ENCODE results near the gene IGHMBP2. TPM values are rescaled to one million over a fixed set of nuclear protein-coding genes. Genes with fewer than 3 reads are reported as not detected.

Gene IGHMBP2
- total RNA-seq, 5 donors from 2014 or later (not counting 1 experiment from before 2014, with no cell fraction given): 33.5 to 59.8 (median 37.0) TPM

GRCh38 chr11:68870470-68870869 lies 33.2 kb upstream of the IGHMBP2 start:
- Mint-ChIP-seq H3K4me3 (peak overlapping the region; percentile 72 to 77 (median 76)), H3K9me3 (no peaks in the 10 kb centered on the region), H3K4me1 (peaks cover 11 to 14% (median 13%) of the 10 kb centered on the region in 3 donors), H3K27ac (no peak overlapping the region), H3K36me3 (no peaks in the 10 kb centered on the region), H3K27me3 (peaks cover 11 to 23% of the 10 kb centered on the region in 2 donors)
- H3K36me3 ChIP-seq (ENCODE audit: control insufficient read depth in 2 of 2, extremely low read depth in 1 of 2, insufficient read depth in 1 of 2, low read length in 1 of 2): no peaks in the 10 kb centered on the region
- no peaks in the 10 kb centered on the region for H3K9me3 ChIP-seq
- POLR2A ChIA-PET: no interaction called here
- WGBS (ENCODE audit: insufficient coverage): 74% methylated on average over 7 of the region's 9 CpGs
- DNase-seq: no peak
- no peak overlapping the region for H3K4me3 ChIP-seq (ENCODE audit: control insufficient read depth in 1 of 2, extremely low read depth in 1 of 2, low read length in 1 of 2)
- CTCF ChIA-PET: no interaction called here
- H3K27ac ChIP-seq (ENCODE audit: low read length): no peak overlapping the region
- no peak for ATAC-seq (replicated peaks in 1 of 4)
- peaks cover 0 to 8% of the 10 kb centered on the region in 2 experiments for H3K4me1 ChIP-seq (ENCODE audit: control insufficient read depth in 1 of 2, extremely low read depth in 1 of 2, insufficient read depth in 2 of 2, low read length in 2 of 2)
- peaks cover 0 to 29% of the 10 kb centered on the region in 2 experiments for H3K27me3 ChIP-seq (replicated peaks in 1 of 2; ENCODE audit: control insufficient read depth in 2 of 2, extremely low read depth in 1 of 2, insufficient read depth in 2 of 2, low read length in 1 of 2)

- no peaks in the 10 kb centered on the region for H3K9me3 Mint-ChIP-seq
- Histone ChIP-seq H3K9me3 (no peaks in the 10 kb centered on the region), H3K36me3 (ENCODE audit: control insufficient read depth in 2 of 2, extremely low read depth in 1 of 2, insufficient read depth in 1 of 2, low read length in 1 of 2) (no peaks in the 10 kb centered on the region), H3K27me3 (replicated peaks in 1 of 2; ENCODE audit: control insufficient read depth in 2 of 2, extremely low read depth in 1 of 2, insufficient read depth in 2 of 2, low read length in 1 of 2) (peaks cover 0 to 26% of the 10 kb centered on the region in 2 experiments), H3K27ac (ENCODE audit: low read length) (no peak overlapping the region), H3K4me3 (ENCODE audit: control insufficient read depth in 1 of 2, extremely low read depth in 1 of 2, low read length in 1 of 2) (no peak overlapping the region), H3K4me1 (ENCODE audit: control insufficient read depth in 1 of 2, extremely low read depth in 1 of 2, insufficient read depth in 2 of 2, low read length in 2 of 2) (peaks cover 0 to 8% of the 10 kb centered on the region in 2 experiments)
- ChIA-PET CTCF (no interaction called here), POLR2A (no interaction called here)
- peaks cover 11 to 14% (median 13%) of the 10 kb centered on the region in 3 donors for H3K4me1 Mint-ChIP-seq
- no peak for DNase-seq
- no peaks in the 10 kb centered on the region for H3K36me3 Mint-ChIP-seq
- peaks cover 11 to 23% of the 10 kb centered on the region in 2 donors for H3K27me3 Mint-ChIP-seq
- no peak for ATAC-seq (replicated peaks in 1 of 4)
- 99% methylated on average over 8 of the region's 12 CpGs for WGBS (ENCODE audit: insufficient coverage)
- no peak overlapping the region for H3K4me3 Mint-ChIP-seq
- no peak overlapping the region for H3K27ac Mint-ChIP-seq
Measured at GRCh38 chr11:68872216-68873003, 31.3 kb upstream of the IGHMBP2 start.

DNA sequence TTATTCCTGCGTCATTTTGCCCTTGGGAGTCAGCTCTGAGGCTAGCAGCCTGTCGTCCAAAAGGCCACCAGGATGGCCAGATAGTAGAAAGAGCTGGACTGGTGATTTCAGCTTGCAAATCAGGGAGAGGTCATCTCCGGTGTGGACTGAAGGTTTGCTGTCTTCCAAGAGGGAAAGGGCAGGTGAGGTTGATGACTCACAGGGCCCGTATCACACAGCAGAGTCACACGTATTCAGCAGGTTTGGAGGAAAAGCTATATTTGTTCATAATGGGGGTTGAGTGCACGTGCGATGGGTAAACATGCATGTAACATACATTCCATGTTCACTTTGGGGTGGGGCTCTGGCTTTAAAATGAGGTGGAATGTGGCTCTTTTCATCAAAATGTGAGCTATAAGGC lies 25.7 kb upstream of the IGHMBP2 start:
- no peaks in the 10 kb centered on the region for H3K9me3 ChIP-seq
- H3K27ac ChIP-seq (ENCODE audit: low read length): no peak overlapping the region
- Mint-ChIP-seq H3K4me1 (no peaks in the 10 kb centered on the region), H3K36me3 (peaks cover 4% of the 10 kb centered on the region), H3K27me3 (no peaks in the 10 kb centered on the region), H3K9me3 (no peaks in the 10 kb centered on the region), H3K4me3 (no peak overlapping the region), H3K27ac (no peak overlapping the region)
- 100% methylated on average over 2 of the region's 7 CpGs for WGBS (ENCODE audit: insufficient coverage)
- peaks cover 0 to 4% of the 10 kb centered on the region in 2 experiments for H3K27me3 ChIP-seq (replicated peaks in 1 of 2; ENCODE audit: control insufficient read depth in 2 of 2, extremely low read depth in 1 of 2, insufficient read depth in 2 of 2, low read length in 1 of 2)
- H3K4me3 ChIP-seq (ENCODE audit: control insufficient read depth in 1 of 2, extremely low read depth in 1 of 2, low read length in 1 of 2): no peak overlapping the region
- ATAC-seq (replicated peaks in 1 of 4): no peak
- DNase-seq: no peak
- ChIA-PET CTCF (no interaction called here), POLR2A (no interaction called here)
- peaks cover 0 to 10% of the 10 kb centered on the region in 2 donors for H3K36me3 ChIP-seq (ENCODE audit: control insufficient read depth in 2 of 2, extremely low read depth in 1 of 2, insufficient read depth in 1 of 2, low read length in 1 of 2)
- no peaks in the 10 kb centered on the region for H3K4me1 ChIP-seq (ENCODE audit: control insufficient read depth in 1 of 2, extremely low read depth in 1 of 2, insufficient read depth in 2 of 2, low read length in 2 of 2)

- H3K9me3 Mint-ChIP-seq: no peaks in the 10 kb centered on the region
- Histone ChIP-seq H3K27me3 (replicated peaks in 1 of 2; ENCODE audit: control insufficient read depth in 2 of 2, extremely low read depth in 1 of 2, insufficient read depth in 2 of 2, low read length in 1 of 2) (no peaks in the 10 kb centered on the region), H3K4me1 (ENCODE audit: control insufficient read depth in 1 of 2, extremely low read depth in 1 of 2, insufficient read depth in 2 of 2, low read length in 2 of 2) (no peaks in the 10 kb centered on the region), H3K9me3 (no peaks in the 10 kb centered on the region), H3K36me3 (ENCODE audit: control insufficient read depth in 2 of 2, extremely low read depth in 1 of 2, insufficient read depth in 1 of 2, low read length in 1 of 2) (peaks cover 0 to 10% of the 10 kb centered on the region in 2 donors), H3K27ac (ENCODE audit: low read length) (no peak overlapping the region), H3K4me3 (ENCODE audit: control insufficient read depth in 1 of 2, extremely low read depth in 1 of 2, low read length in 1 of 2) (no peak overlapping the region)
- CTCF ChIA-PET: no interaction called here
- H3K4me1 Mint-ChIP-seq: no peaks in the 10 kb centered on the region
- H3K4me3 Mint-ChIP-seq: no peak overlapping the region
- no peak for ATAC-seq (replicated peaks in 1 of 4)
- H3K27ac Mint-ChIP-seq: no peak overlapping the region
- H3K27me3 Mint-ChIP-seq: no peaks in the 10 kb centered on the region
- DNase-seq: no peak
- H3K36me3 Mint-ChIP-seq: peaks cover 7% of the 10 kb centered on the region
- 92% methylated on average over 2 of the region's 5 CpGs for WGBS (ENCODE audit: insufficient coverage)
- POLR2A ChIA-PET: interaction anchor here in 1 of 2 donors (0.6 kb wide), 1 partner anchor 136 kb away, joined by 4 read pairs; no protein-coding TSS in a partner anchor
Measured at GRCh38 chr11:68880851-68881250, 22.8 kb upstream of the IGHMBP2 start.

- peaks cover 0 to 10% of the 10 kb centered on the region in 2 donors for H3K36me3 ChIP-seq (ENCODE audit: control insufficient read depth in 2 of 2, extremely low read depth in 1 of 2, insufficient read depth in 1 of 2, low read length in 1 of 2)
- H3K27ac ChIP-seq (ENCODE audit: low read length): no peak overlapping the region
- H3K4me1 ChIP-seq (ENCODE audit: control insufficient read depth in 1 of 2, extremely low read depth in 1 of 2, insufficient read depth in 2 of 2, low read length in 2 of 2): no peaks in the 10 kb centered on the region
- H3K36me3 Mint-ChIP-seq: peaks cover 7% of the 10 kb centered on the region
- H3K27me3 ChIP-seq (replicated peaks in 1 of 2; ENCODE audit: control insufficient read depth in 2 of 2, extremely low read depth in 1 of 2, insufficient read depth in 2 of 2, low read length in 1 of 2): no peaks in the 10 kb centered on the region
- H3K9me3 ChIP-seq: no peaks in the 10 kb centered on the region
- H3K4me3 Mint-ChIP-seq: no peak overlapping the region
- ATAC-seq (replicated peaks in 1 of 4) (no peak), DNase-seq (no peak)
- WGBS (ENCODE audit: insufficient coverage): 100% methylated on average over 1 of the region's 2 CpGs
- H3K9me3 Mint-ChIP-seq: no peaks in the 10 kb centered on the region
- no peaks in the 10 kb centered on the region for H3K27me3 Mint-ChIP-seq
- no peak overlapping the region for H3K27ac Mint-ChIP-seq
- H3K4me3 ChIP-seq (ENCODE audit: control insufficient read depth in 1 of 2, extremely low read depth in 1 of 2, low read length in 1 of 2): no peak overlapping the region
- H3K4me1 Mint-ChIP-seq: no peaks in the 10 kb centered on the region
- ChIA-PET POLR2A (interaction anchor here in 1 of 2 donors (0.6 kb wide), 1 partner anchor 137 kb away, joined by 4 read pairs; no protein-coding TSS in a partner anchor), CTCF (no interaction called here)
Measured at GRCh38 chr11:68881320-68881719, 22.4 kb upstream of the IGHMBP2 start.

- POLR2A ChIA-PET: no interaction called here
- Mint-ChIP-seq H3K4me3 (no peak overlapping the region), H3K27me3 (no peaks in the 10 kb centered on the region), H3K9me3 (no peaks in the 10 kb centered on the region), H3K4me1 (no peaks in the 10 kb centered on the region), H3K27ac (no peak overlapping the region), H3K36me3 (peaks cover 7% of the 10 kb centered on the region)
- ATAC-seq (replicated peaks in 1 of 4) (no peak), DNase-seq (no peak)
- WGBS (ENCODE audit: insufficient coverage): 84% methylated on average over 9 of the region's 13 CpGs
- Histone ChIP-seq H3K27ac (ENCODE audit: low read length) (no peak overlapping the region), H3K27me3 (replicated peaks in 1 of 2; ENCODE audit: control insufficient read depth in 2 of 2, extremely low read depth in 1 of 2, insufficient read depth in 2 of 2, low read length in 1 of 2) (no peaks in the 10 kb centered on the region), H3K4me3 (ENCODE audit: control insufficient read depth in 1 of 2, extremely low read depth in 1 of 2, low read length in 1 of 2) (no peak overlapping the region), H3K36me3 (ENCODE audit: control insufficient read depth in 2 of 2, extremely low read depth in 1 of 2, insufficient read depth in 1 of 2, low read length in 1 of 2) (peaks cover 0 to 10% of the 10 kb centered on the region in 2 donors), H3K4me1 (ENCODE audit: control insufficient read depth in 1 of 2, extremely low read depth in 1 of 2, insufficient read depth in 2 of 2, low read length in 2 of 2) (no peaks in the 10 kb centered on the region), H3K9me3 (no peaks in the 10 kb centered on the region)
- CTCF ChIA-PET: no interaction called here
Measured at GRCh38 chr11:68882391-68882790, 21.3 kb upstream of the IGHMBP2 start.

All from T-cell (primary cell).